Renal cortical epithelial cell (primary cell): ENCODE measurements around the gene GLG1. TPM values are rescaled to one million over a fixed set of nuclear protein-coding genes. Genes with fewer than 3 reads are reported as not detected.

Source experiments
- DNase-seq: peaks from one replicate; pipeline ENCODE4 v3.0.0-alpha.2; 2011; ENCODE audit warnings: low read depth
- total RNA-seq: library from RNA; depleted of rRNA; stranded (reverse); fragments of >200 nt; gene quantifications from 2 replicates; pipeline ENCODE4 v1.2.3, GENCODE V29; 2014

GLG1 gene
- 47.1 and 232 TPM in 2 replicates for total RNA-seq

DNA sequence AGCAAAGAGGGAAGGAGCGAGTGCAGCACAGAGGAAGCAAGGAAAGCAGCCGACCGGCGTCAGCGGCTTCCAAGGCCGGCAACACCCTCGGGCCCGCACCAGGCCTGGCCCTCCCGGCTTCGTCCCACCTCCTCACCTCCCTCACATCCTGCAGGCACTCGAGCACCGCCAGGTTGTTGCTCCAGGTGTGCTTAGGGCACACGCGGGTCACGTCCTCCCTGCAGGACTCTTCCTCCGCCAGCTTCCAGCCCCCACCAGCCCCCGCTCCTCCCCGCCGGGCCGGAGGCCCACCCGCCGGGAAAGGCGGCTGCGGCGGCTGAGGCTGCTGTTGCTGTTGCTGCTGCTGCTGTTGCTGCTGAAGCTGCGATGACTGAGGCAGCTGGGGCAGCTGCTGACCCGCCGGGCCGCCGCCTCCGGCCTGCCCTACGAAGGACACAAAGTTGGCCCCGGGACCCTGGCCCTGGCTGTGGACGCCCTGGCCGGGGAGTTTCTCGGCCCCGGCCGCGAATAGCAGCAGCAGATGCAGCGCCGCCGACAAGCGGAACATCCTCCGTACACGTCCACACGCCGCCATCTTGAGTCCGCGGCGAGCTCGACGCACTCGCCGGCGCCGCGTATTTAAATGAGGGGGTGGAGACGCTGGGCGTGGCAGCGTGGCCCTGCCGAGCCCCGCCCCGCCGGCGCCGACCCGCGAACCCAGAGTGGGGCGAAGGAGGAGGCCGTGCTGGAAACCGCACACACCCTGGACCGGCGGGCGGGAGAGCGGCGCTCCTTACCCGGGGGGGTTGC is at the start of gene GLG1:
Gene GLG1, minus strand, starts transcription at position 594 of the 789 bp plus-strand sequence. Its CDS starts 20 bp downstream, at position 574.
- peak; percentile 68 for DNase-seq

DNA sequence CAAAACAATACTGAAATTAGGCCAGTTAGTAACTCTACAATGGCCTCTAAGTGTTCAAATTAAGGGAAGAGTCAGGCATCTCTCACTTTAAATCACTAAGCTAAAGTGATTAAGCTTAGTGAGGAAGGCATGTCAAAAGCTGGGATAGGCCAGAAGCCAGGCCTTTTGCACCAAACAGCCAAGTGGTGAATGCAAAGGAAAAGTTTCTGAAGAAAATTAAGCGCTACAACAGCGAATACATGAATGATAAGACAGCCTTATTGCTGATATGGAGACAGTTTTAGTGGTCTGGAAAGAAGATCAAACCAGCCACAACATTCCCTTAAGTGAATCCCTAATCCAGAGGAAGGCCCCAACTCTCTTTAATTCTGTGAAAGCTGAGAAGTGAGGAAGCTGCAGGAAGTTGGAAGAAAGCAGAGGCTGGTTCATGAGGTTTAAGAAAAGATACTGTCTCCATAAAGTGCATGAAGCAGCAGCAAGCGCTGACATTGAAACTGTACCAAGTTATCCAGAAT is 47.7 kb upstream of the GLG1 start:
- no peak for DNase-seq

DNA sequence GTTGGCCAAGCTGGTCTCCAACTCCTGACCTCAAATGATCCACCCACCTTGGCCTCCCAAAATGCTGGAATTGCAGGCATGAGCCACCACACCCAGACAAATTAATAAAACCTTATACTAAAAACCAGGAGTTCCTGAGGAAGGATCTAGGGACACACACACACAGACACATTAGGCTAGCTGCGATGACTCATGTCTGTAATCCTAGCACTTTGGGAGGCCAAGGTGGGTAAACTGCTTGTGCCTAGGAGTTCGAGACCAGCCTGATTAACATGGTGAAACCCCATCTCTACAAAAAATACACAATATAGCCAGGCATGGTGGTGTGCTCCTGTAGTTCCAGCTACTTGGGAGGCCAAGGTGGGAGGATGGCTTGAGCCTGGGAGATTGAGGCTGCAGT is 46.0 kb upstream of the GLG1 start:
- peak; percentile 16 for DNase-seq

DNA sequence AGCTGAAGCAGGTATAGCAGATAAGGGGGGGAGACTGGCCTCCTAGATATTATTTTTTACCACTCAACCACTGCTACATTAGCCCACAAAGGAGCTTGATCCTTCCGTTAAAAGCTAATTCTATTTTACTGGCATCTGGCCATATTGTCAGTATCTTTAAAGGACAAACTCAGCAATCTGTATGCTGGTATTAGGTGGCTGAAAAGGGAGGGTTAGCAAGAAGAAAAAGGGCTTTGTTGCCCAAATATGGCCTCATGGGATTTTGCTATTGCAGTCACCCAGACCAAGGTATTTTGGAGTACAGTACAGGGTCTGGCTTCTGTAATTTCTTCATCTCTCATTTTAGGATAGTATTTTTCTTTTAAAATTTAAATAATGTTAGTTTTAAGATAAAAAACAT is 45.3 kb upstream of the GLG1 start:
- no peak for DNase-seq

DNA sequence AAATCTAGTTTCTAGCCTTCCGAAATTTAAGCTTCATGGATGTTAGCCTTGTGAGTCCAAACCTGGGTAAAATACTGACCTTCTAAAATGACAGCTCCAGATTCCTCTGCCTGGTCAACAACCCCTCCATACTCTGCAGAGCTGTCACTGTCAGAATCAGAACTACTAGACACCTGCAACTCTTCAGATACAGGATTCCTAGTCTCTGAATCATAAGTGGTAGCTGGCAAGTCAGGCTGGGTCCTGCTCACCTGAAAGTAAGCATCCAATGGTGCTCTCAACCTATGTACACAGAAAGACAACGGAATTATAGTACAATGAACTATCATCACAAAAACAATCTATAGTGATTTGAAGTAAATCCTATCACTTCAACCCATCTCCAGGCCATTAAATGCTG is 44.9 kb upstream of the GLG1 start:
- DNase-seq: no peak

DNA sequence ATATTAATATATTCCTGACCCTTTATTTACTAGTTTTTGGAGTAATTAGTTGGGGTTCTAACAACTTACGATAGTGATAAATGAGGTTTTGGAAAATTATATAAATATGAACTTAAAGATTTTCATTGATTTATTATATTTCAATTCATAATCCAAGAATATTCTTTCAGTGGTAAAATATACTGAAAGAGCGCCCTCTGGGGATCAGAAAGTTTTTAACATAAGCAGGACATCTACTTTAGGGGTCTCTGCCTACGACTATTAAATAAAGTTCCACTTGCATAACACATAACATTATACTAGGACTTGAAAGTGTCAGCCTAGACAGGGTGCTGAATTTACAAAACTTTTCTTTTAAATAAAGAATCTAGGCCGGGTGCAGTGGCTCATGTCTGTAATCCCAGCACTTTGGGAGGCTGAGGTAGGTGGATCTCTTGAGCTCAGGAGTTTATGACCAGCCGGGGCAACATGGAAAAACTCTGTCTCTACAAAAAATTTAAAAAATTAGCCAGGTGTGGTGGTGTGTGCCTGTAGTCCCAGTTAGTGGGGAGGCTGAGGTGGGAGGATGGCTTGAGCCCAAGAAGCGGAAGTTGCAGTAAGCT is 44.2 kb upstream of the GLG1 start:
- no peak for DNase-seq

DNA sequence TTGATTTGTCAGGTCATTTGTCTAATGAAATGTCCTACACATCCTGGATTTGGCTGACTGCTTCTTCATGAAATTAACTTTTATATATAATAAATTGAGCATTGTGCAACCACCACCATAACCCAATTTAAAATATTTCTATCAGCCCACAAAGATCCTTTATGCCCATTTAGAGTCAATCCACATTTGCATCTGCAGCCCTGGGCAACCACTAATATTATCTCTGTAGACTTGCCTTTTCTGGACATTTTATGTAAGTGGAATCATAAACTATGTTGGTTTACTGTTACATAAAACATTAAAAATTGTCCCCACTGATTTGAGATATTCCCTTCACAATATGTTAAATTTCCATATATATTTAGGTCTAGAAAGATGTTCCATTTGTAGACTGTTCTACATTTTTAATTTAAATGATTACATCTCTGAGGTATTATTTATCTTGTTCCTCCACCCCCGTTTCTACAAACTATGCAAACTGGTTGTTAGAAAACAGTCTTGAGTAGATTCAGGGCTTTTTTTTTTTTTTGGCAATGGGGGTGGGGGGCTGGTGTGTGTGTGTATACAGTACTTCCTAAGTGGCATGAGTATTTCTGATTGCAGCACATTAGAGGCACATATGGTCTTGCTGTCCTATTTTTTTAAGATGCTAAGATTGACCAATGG is 43.1 kb upstream of the GLG1 start:
- DNase-seq: no peak

DNA sequence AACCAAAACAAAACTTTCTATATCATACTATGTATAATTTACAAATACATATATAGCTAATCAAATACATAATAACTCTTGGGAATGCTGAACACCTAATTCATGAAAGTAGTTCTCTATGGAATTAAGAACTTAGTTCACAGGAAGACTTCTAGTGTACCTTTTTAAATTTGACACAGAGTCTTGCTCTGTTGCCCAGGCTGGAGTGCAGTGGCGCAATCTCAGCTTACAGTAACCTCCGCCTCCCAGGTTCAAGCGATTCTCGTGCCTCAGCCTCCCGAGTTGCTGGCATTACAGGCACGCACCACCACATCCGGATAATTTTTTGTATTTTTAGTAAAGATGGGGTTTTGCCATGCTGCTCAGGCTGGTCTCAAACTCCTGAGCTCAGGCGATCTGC is 35.1 kb upstream of the GLG1 start:
- no peak for DNase-seq

DNA sequence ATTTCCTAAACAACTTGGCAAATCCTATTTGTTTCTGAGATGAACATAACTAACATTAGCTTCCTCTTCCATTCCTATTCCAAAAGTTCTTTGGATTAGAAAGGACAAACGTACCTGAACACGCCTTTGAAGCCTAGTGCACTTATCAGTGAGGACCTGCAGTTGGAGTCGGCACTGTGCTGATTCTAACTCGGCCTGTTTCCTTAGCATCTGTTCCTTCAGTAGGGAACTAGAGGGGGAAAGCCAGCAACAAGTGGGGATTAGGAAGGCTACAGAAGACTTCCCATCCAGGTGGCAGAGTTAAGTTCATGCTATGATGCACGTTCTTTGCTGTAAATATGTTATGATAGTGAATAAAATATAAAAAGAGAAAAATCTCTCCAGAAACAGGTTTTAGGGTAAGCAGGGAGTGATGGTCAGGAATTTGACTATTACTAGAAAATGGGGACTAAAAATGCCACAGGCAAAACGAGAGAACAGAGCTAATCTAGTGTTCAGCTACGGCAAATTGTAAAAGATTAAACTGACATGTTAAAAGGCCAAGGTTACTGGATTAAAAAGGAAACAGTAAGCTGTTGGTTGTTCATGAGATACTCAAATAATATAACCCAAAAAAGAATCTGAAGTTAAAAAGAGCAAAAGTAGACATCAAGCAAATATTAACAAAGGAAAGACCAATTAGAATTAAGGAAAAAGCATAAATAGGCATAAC is 31.0 kb upstream of the GLG1 start:
- no peak for DNase-seq

DNA sequence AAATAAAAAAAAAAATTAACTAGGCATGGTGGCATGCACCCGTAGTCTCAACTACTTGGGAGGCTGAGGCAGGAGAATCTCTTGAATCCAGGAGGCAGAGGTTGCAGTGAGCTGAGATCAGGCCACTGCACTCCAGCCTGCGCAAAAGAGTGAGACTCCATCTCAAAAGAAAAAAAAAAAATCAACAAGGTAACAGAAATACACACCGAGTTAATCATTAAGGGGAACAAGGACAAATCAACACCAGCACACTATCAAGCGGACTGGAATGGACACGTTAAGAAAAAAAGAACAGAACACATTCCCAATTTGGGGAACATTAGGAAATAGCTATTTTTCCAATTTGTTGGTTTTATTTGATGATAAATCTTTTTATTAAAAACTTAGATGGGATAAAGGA is 28.4 kb upstream of the GLG1 start:
- DNase-seq: peak; percentile 59

DNA sequence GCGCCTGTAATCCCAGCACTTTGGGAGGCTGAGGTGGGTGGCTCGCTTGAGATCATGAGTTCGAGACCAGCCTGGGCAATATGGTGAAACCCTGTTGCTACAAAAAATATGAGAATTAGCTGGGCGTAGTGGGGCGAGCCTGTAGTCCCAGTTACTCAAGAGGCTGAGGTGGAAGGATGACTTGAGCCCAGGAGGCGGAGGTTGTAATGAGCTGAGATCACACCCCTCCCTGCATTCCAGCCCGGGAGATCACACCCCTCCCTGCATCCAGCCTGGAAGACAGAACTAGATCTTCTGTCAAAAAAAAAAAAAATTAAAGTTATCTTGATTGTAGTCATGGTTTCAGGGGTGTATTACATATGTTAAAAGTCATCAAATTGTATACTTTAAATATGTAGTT is 26.8 kb upstream of the GLG1 start:
- DNase-seq: no peak

DNA sequence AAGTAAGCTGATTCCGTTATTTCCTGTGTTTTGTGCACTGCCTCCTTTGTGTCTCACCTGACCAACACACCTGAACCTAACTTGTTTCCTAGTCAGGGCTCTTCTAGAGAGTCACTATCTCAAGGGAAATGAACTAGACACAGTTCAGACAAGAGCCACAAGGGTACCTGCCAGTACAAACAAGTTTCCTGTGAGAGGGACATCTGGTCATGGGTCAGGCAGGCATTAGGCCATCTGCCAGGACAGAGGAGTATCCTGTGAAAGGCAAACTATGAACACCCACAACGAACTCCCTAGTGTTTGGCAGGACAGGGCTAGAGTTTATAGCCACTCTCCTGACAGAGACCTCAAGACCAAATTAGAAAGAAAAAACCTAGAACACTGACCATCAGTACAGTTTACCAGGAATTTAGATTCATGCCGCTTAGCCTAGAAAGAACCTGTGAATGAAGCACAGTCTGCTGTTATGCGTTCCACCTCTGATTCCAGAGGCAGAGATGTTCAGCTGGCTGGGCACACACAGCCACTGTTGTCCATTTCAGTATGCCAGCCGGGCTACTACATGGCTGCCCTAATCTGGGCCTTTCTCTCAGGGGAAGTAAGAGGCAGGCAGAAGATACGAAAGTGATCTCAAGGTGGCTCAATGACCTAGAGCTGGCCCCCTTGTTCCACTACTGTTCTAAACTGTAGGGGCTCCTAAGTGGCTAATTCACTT is 20.7 kb upstream of the GLG1 start:
- DNase-seq: peak; percentile 30

DNA sequence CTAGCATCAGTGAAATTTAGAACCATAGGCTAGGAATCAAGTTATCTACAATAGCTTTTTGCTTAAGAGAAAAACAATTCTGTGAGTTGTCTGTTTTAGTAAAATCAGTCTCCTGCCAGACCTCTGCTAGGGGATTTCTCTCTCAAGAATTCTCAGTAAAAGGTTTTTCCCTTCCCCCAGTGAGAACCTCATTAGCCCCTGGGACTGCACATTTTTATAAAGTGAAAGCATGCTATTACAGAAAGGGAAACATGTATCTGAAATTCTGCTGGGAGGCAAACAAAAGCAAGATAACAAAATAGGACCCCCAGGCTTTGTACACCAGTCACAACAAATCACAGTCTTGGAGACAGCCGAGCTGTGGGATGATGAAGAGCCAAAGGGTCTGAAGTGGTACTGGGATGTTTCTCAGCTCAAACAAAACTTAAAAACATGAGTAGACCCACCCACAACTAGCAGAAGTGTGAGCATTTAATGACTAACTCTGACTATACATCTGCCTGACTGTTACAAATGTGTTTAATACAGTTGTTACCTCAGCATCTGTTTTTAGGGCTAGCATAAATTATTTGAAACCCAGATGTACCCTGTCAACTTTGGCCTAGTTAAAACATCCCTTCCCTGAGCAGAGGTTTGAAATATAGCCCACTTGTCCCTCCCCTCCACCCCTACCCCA is 20.0 kb upstream of the GLG1 start:
- no peak for DNase-seq

DNA sequence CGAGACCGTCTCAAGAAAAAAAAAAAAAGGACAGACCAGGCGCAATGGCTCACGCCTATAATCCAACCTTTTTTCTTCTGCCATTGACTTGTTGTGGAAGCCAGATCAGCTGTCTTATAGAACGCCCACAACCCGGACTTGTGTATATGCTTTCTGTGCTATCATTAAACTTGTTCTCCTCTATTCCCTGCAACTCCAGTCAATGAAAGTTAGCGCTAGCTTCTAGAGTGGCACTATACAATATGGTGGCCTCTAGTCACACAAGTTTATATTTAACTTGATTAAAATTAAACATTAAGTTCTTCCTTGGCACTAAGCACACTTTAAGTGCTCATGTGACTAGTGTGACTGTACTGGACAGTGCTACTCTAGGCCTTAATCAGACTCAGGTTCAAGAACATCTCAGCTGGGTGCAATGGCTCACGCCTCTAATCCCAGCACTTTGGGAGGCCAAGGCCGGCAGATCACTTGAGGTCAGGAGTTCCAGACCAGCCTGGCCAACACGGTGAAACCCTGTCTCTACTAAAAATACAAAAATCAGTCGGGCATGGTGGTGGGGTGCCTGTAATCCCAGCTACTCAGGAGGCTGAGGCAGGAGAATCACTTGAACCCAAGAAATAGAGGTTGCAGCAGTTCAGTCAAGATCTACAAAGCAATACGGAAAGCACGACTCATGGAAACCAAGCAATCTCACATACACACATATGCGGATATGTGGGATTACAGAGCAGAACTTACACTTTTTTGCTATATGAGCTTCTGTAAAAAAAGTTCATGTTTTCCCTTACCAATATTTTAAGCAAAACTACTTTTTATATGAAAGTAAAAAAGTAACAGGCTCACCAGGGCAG is 18.8 kb upstream of the GLG1 start:
- DNase-seq: peak; percentile 90

DNA sequence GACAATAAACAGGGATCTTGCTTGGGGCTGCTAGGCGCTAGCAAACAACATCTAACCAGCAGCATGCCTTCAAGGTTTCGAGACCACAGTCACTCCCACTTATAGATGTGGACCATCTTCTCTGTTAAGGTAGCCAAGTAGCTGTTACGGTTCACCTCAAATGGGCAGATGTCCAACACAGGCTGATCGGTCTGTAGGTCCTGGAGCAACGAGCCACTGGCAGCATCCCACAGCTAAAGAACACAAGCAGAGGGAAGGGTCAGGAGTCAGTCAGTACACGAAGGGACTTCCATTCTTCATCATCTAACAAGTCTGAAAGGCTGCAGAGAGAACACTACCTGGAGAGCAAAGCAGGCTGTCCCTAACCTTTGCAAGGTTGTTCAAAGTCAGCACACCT is 16.9 kb upstream of the GLG1 start:
- DNase-seq: peak; percentile 15

DNA sequence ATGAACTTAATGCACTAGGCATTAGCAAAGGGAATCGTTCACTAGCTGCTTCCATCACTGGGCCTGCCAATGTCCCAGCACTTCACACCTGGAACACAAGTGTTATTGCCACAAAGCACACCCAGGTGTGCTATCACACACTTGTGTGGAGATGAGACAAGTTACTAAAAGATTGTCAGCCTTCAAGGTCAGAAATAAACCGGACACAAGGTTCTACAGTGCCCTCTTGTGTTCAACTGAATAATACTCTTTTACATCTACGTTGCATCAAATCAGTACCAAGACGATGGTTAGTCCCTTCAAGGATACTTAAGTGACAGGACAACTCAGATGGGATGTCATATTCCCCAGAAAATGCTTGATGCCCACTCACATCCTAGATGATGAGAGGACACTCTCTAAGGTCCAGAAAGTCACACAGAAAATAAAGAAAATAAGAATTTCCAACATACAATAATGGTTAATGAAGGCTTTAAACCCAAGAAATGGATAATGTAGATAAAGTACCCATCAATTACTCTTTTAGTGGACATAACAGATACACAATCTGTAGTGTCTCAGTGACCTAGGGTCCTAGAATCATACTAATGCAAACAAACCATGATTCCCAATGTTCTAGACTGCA is 16.4 kb upstream of the GLG1 start:
- peak; percentile 75 for DNase-seq

DNA sequence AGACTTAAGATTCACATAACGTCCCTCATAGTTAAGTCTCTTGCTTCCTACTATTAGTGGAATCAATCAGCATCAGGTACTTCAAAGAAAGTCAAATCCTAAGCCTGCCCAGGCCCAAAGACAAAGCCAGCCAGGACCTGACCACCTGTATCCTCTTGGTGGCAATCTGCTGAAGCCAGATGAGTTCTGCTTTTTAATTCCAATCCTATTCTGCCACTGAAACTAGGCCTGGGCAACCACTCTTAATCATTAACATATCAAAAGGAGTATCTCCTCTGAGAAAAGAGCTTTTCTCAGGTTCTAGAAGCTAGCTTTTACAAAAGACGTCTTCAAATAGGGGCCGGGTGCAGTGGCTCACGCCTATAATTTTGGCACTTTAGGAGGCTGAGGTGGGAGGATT is 15.1 kb upstream of the GLG1 start:
- DNase-seq: no peak

DNA sequence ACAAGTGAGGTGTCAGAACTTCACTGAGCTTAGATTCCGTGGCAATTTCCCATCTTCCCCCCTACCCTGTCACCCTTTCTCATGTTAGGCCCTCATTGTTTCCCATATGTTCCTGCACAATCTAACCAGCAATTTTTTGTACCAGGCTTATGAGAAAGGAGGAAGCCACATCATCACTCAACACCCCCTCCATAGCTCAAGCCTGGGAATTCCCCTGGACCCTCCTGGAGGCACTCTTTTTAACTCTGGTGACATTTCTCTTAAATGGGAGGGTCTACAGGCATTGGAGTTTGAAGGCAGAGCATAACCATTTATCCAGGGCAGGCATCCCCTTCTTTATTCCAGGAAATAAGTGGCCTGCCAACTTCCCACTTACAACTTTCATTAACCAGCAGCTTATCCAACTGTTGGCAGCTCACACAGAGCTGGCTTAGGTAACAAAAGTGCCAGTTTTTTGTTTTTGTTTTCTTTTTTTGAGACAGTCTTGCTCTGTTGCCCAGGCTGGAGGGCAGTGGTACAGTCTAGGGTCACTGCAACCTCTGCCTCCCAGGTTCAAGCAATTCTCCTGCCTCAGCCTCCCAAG is 10.4 kb upstream of the GLG1 start:
- no peak for DNase-seq

DNA sequence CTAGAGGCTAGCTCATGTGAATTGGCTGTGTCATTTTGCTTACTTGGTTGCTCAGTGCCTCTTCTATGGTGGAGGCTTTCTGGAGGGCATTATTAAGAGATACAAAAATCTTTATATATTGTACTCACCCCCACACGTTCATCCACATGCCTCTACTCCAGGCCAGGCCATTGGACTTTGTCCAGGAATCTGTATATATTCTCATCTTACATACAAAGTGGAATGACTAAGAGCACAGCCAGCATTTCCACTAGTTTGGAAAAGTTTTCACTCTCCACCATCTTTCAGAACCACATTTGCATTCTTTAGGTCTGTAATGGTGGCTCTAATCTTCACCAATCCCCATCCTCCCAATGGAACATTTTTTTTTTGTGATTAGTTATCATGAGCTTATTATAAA is 4.8 kb upstream of the GLG1 start:
- no peak for DNase-seq
